HFFc6 (cell line): ENCODE data around the gene RUFY3. TPM values are rescaled to one million over a fixed set of nuclear protein-coding genes. Genes with fewer than 3 reads are reported as not detected.

Source experiments
- DNase-seq: peaks from one replicate; pipeline ENCODE4 v3.0.0-alpha.2; 2018
- H3K27ac Mint-ChIP-seq: 2 replicates; pipeline ENCODE4 v1.8.0; 2020; ENCODE audit warnings: mild to moderate bottlenecking, mixed read lengths
- H3K27me3 Mint-ChIP-seq: 2 replicates; pipeline ENCODE4 v1.8.0; 2021; ENCODE audit warnings: mild to moderate bottlenecking, moderate library complexity, mixed read lengths; ENCODE audit not compliant: insufficient read depth
- H3K36me3 Mint-ChIP-seq: 2 replicates; pipeline ENCODE4 v1.8.0; 2021; ENCODE audit warnings: low read depth, mixed read lengths
- H3K4me1 Mint-ChIP-seq: 2 replicates; pipeline ENCODE4 v1.8.0; 2020; ENCODE audit warnings: low read depth, mixed read lengths
- H3K4me3 Mint-ChIP-seq: 2 replicates; pipeline ENCODE4 v1.8.0; 2020; ENCODE audit warnings: mild to moderate bottlenecking, moderate library complexity, mixed read lengths
- H3K9me3 Mint-ChIP-seq: 2 replicates; pipeline ENCODE4 v1.8.0; 2020; ENCODE audit warnings: mild to moderate bottlenecking, mixed read lengths
- CTCF ChIP-seq: fragments of 200-600 bp; sonication (generic); IDR thresholded peaks from 2 replicates; pipeline ENCODE4 v1.5.0; 2021; ENCODE audit warnings: antibody characterized with exemption, mild to moderate bottlenecking
- total RNA-seq, 6 experiments: library from RNA; stranded (reverse); fragmentation: NEBNext Ultra II Directional; extraction: Animal tissue kit (Norgen Biotek cat#: 25700); gene quantifications; 2 replicates in 1 of 6; 3 replicates in 5 of 6; pipeline ENCODE4 v1.2.3, GENCODE V29; 2021

Gene RUFY3
- total RNA-seq, 6 experiments from 2014 or later, result 35.7 to 44.8 (median 38.4) TPM

GRCh38 chr4:70753630-70754029 is 31.9 kb downstream of the RUFY3 start:
- H3K27me3 Mint-ChIP-seq, result 0 out of 2 replicates have a peak, but pooled peaks cover 4% of the 10 kb centered on the region
- TF ChIP-seq CTCF, result no peak

DNA sequence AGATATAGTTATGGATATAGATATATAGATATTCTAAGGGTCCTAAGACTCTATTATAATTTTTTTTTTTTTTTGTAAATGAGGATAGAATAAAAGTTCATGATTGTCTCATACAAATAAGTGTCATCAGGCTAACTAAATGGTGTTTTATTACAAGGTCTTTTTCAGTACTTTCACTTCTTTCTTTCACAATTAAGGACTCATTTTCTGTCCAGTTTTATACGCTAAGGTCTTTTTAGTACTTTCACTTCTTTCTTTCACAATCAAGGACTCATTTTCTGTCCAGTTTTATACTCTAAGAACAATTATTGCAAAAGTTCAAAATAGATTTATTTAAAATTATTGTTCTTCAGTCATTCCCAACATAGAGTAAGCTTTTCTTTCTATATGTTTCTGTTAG is 32.7 kb downstream of the RUFY3 start:
- Mint-ChIP-seq H3K4me3 (no peak overlapping the region), H3K36me3 (peaks cover 19% of the 10 kb centered on the region), H3K9me3 (no peaks in the 10 kb centered on the region), H3K27ac (no peak overlapping the region), H3K27me3 (0 out of 2 replicates have a peak, but pooled peaks cover 4% of the 10 kb centered on the region), H3K4me1 (peaks cover 31% of the 10 kb centered on the region)
- DNase-seq, result no peak
- TF ChIP-seq CTCF, result no peak

More at GRCh38 chr4:70753630-70754029, 31.9 kb downstream of the RUFY3 start:
- Mint-ChIP-seq H3K9me3 (no peaks in the 10 kb centered on the region), H3K27ac (no peak overlapping the region), H3K36me3 (peaks cover 19% of the 10 kb centered on the region), H3K4me1 (peaks cover 29% of the 10 kb centered on the region), H3K4me3 (no peak overlapping the region)
- no peak for DNase-seq

- Mint-ChIP-seq H3K9me3 (no peaks in the 10 kb centered on the region), H3K4me1 (peaks cover 34% of the 10 kb centered on the region)
- DNase-seq, result no peak
These were observed 33.4 kb downstream of the RUFY3 start for GRCh38 chr4:70754990-70755688.

DNA sequence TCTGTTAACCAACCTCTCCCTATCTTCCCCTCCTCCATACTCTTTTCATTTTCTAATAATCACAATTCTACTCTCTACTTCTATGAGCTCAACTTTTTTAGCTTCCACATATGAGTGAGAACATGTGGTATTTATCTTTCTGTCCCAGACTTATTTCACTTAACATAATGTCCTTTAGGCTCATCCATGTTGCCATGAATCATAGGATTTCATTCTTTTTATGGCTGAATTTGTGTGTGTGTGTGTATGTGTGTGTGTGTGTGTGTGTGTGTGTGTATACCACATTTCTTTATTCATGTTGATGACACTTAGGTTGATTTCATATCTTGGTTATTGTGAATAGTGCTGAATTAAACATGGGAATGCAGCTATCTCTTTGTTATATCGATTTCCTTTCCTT is 37.4 kb downstream of the RUFY3 start:
- Mint-ChIP-seq H3K27ac (peak overlapping the region; percentile 56), H3K4me1 (peaks cover 33% of the 10 kb centered on the region), H3K27me3 (0 out of 2 replicates have a peak, but pooled peaks cover 4% of the 10 kb centered on the region), H3K4me3 (peak overlapping the region; percentile 63), H3K36me3 (peaks cover 33% of the 10 kb centered on the region), H3K9me3 (no peaks in the 10 kb centered on the region)
- DNase-seq, result peak; percentile 20
- no peak for TF ChIP-seq CTCF

More at GRCh38 chr4:70754990-70755688, 33.4 kb downstream of the RUFY3 start:
- TF ChIP-seq CTCF, result no peak
- Mint-ChIP-seq H3K36me3 (peaks cover 19% of the 10 kb centered on the region), H3K27me3 (0 out of 2 replicates have a peak, but pooled peaks cover 4% of the 10 kb centered on the region), H3K27ac (no peak overlapping the region), H3K4me3 (no peak overlapping the region)

- no peak for TF ChIP-seq CTCF
- H3K4me3 Mint-ChIP-seq, result peak overlapping the region; percentile 63
- peaks cover 33% of the 10 kb centered on the region for H3K4me1 Mint-ChIP-seq
- H3K27me3 Mint-ChIP-seq, result 0 out of 2 replicates have a peak, but pooled peaks cover 4% of the 10 kb centered on the region
- no peaks in the 10 kb centered on the region for H3K9me3 Mint-ChIP-seq
- H3K27ac Mint-ChIP-seq, result peak overlapping the region; percentile 56
- no peak for DNase-seq
- peaks cover 38% of the 10 kb centered on the region for H3K36me3 Mint-ChIP-seq
These were observed 37.9 kb downstream of the RUFY3 start for GRCh38 chr4:70759627-70760026.
